Fibroblast of upper back skin (primary cell): ENCODE results near the gene FAM83C.

Experiments used
- DNase-seq: peaks from one replicate; pipeline ENCODE4 v3.0.0-alpha.2; 2013

FAM83C gene

DNA sequence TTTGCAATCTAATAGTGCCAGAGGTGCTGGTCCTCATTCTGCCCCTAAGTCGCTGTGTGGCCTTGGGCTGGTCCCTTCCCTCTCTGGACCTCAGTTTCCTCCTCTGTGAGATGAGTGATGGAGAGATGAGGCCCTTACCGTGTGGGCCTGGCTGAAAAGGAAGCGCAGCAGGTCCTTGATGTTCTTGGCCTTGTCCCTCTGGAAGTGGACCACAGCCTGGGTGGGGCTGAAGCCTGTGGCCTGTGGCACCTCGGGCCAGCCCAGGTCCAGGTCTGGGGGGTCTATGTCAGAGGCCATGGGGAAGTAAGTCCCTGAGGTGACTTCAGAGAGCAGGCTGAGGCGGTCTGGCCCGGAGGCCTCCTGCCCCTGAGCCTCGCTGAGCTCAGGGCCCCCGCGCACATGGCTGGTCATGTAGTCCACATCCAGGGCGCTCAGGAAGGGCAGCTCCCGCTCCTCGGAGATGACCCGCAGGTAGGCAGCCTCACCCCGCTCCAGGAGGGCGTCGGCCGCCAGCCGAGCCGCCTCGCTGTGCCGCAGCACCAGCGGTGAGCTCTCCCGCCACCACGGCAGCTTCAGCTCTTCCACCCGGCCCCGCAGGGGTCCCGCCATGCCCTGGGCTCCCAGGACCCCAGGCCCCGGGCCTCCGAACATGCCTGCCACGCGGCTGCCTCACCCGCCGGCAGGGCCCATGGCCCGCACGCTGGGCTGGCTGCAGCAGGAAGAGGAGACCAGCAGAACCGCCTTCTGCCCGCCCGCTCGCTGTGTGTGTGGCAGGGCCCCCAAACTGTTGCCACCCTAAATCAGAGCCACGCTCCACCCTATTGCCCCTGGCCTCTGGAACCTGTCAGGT, at the start of gene FAM83C:
Gene FAM83C, minus strand, starts transcription at position 772 of the 850 bp plus-strand sequence. Its CDS starts 121 bp downstream, at position 651.
- no peak for DNase-seq

DNA sequence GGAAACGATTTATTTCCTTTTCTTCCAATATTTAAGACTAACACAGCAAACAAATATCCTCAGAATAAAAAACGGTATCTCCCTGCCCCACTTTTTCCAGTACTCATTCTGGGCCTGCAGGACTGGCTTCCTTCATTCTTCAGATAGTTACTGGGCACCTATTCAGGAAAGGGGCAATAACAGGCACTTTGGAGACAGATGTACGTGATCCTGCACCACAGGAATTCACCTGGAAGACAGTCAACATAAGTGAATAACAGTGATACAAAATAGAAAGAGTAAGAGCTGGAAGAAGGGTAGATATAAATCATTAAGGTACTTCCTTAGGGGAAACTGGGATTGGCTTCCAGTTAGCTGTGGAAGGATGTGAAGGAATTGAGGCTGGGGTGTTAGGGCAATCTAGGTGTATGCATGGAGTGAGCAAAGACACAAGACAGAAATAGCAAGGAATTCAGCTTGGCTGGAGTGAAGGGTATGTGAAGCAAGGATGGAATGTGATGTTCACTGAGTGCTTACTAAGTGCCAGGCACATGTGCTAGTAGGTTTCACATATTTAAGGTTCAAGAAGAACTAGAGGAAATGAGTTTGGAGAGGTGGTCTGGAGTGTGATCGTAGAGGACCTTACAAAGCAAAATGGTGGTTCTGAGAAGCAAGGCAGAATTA, 49.3 kb upstream of the FAM83C start:
- peak; percentile 72 for DNase-seq

DNA sequence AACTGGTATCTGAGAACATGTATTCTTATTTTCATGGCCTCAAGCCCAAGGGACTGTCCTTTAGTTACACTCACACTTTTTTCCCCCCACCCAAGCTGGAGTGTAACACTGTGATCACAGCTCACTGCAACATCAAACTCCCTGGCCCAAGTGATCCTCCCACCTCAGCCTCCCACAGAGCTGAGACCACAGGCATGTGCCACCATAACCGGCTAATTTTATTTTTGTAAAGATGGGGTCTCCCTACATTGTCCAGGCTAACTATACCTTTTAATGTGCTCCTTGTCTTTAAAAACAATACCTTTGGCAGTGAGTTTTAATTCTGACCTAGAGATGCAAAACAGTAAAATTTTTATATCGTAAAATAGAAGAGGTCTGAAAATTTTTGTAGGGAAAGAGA, 48.2 kb upstream of the FAM83C start:
- DNase-seq, result no peak

DNA sequence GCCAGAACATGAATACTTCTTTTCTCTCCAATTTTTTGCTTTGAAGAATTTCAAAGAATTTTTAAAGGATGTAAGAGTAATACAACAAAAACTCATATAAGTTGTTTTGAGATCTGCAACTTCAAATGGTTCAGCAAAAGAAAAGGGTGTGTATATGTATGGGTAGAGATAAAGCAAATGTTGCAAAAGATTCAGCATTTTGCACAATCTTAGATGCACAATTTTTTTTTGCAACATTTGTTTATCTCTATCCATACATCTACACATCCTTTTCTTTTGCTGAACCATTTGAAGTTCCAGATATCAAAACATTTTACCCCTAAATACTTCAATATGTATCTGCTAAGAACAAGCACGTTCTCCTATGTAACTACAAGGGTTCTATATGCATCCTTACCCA, 47.4 kb upstream of the FAM83C start:
- no peak for DNase-seq

DNA sequence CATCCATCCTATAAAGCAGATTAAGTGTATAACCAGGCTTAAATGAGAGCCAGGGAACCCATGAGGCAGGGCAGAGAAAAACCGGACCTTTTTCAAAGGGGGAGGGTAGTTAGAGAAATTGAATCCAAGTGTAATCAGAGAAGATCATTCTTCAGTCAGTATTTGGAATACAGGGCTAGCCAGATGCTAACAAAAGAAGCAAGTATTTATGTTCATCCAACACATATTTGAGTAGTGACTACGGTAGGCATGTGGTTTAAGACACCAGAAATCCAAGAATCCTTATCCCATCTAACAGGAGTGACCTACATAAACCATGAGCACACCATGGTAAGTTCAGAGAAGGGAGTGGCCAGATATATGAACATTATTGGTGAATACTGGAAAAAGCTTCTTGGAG, 46.8 kb upstream of the FAM83C start:
- peak; percentile 98 for DNase-seq

DNA sequence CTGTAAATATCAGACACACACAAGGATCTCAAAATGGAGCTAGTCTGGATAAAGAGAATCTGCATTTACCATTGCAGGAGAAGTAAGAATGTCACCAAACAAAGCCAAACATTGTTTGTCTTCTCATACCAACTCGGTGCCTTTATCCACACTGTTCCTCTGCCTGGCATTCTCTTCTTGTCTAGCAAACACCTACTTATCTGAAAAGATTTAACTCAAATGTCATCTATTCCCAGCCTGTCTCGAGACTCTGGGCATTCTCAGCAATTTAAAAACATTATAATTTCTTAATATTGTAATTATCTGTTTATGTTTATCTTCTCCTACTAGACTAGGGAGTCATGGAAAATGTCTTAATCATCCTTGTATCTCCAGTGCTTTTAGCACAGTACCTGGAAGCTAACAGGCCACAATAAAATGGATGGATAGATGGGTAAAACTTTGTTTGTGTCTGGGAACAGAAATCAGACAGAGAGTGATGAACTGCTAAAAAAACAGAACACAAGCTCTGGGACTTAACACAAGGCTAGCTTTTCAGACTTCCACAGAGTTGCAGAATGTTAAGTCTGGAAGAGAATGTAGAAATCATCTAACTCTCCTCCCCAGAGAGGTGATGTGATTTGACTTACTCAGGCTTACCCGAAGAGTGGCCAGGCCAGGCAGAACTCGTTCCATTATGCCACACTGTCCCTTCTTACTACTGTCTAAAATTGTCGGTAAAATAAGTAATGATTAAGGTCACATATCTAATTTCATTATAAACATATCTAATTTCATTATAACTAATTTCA, 42.3 kb upstream of the FAM83C start:
- no peak for DNase-seq

DNA sequence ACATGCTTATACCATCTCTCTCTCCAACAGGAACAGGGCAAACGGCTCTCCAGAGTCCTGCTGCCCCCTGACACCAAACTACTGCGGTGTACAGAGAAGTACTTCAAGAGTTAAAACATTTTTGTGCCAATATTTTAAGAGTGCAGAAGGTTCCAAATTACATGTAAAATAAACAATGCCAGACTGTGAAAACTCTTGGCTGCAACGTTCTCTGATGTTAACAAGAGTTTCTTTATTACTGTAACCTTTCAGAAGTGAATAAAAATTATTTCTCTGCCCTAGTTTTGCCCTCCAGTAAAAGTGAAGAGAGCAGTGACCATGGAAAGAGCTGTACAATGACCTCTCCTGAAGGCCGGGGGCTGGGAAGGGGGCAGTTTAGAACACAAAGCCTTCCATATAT, 41.4 kb upstream of the FAM83C start:
- no peak for DNase-seq

DNA sequence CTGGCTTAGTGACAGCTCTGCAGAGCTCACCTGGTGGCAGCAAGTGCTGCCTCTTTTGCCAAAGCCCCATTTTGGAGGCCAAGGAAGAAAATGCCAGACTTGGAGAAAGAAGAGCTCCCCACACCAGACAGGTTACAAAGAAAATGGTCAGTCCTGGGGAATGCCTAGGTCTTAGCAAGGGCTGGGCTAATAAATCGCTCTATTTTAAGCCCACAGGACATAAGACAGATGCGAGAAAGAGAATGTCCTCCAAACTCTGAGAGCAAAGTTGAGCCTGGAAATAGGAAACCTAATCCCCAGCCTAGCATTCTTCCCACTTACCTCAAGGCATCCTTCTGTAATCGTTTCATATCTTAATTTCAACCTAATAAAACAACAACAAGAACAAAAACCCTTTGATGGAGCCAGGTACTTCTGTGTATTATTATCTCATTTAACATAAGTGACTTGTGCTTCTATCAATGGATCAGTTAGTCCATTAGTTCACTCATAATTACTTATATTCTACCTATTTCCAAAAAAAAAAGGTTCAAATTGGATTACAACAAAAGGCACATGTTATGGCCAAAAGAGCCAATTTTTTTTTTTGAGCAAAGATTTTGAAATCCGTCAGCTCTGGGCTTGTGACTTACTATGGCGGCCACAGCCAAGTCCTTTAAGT, 40.4 kb upstream of the FAM83C start:
- no peak for DNase-seq

DNA sequence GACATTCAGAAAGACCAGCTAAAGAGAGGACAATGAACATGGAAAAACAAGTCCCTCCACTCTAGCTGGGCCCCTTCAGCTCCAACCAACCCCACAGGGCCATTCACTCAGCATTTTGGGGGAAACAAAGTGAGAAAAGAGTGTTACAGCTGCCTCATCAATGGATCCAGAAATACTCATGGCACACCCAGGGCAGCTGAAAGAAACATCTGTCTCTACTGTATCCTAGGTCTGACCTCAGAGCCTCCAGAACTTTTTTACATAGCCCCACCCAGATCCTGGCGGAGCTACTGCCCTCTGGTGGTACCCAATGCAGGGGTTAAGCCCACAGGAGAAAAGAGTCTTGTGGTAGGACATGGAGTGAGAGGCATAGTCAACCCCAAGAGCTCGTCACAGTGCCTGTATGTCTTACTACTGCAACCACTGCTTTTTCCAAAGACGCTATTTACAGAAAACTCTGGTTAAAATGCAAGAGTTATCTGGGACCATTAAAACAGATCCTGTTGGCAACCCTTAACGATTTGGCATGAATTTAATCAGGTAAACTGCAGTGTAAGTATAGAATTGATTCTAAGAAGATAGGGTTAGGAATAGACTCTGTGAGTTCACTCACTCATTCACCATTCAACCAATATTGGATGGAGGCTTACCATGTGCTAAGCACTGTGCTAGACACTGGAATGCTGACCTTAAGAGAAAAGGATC, 37.4 kb upstream of the FAM83C start:
- DNase-seq, result no peak

DNA sequence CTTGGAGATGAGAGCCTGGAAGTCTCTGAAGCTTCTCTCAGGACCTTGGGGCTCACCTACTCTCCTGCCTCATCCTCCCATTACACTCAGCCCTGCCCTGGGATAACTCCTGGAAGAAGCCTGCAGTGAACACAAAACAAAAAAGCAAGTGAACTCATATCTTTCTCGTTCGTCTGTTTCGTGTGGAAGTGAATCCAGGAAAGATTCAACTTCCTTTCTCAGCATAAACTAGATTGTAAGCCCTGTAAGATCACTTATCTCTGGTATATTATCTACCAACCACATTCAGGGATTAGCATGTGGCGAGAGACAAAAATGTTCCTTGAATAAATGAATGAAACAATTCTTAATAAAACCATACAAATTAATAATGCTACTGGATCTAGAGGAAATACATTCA, 36.5 kb upstream of the FAM83C start:
- DNase-seq, result no peak

DNA sequence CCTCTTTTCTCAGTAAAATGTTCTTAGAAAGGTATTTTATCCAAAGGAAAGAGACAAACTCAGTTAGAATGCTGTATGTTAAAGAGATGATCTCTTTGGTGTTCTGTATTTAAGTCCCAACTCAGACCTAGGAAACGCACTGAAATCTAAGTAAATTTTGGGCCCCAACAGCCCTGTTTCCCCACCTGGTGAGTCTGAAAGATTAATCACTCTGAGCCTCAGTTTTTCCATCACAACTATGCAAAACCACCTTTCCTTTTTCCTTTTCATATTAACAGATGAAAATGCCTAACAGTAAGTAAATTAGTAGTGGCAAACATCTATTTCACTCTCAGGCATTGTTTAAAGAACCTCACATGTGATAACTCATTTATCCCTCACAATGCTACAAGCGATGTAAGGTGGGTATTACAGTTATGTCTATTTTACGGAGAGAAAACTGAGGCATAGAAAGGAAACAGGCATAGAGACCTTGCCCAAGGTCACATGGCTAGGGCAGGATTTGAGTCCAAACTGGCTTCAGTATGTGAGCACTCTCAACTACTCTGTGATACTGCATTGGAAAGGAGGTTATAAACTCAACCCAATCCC, 36.0 kb upstream of the FAM83C start:
- DNase-seq, result no peak

DNA sequence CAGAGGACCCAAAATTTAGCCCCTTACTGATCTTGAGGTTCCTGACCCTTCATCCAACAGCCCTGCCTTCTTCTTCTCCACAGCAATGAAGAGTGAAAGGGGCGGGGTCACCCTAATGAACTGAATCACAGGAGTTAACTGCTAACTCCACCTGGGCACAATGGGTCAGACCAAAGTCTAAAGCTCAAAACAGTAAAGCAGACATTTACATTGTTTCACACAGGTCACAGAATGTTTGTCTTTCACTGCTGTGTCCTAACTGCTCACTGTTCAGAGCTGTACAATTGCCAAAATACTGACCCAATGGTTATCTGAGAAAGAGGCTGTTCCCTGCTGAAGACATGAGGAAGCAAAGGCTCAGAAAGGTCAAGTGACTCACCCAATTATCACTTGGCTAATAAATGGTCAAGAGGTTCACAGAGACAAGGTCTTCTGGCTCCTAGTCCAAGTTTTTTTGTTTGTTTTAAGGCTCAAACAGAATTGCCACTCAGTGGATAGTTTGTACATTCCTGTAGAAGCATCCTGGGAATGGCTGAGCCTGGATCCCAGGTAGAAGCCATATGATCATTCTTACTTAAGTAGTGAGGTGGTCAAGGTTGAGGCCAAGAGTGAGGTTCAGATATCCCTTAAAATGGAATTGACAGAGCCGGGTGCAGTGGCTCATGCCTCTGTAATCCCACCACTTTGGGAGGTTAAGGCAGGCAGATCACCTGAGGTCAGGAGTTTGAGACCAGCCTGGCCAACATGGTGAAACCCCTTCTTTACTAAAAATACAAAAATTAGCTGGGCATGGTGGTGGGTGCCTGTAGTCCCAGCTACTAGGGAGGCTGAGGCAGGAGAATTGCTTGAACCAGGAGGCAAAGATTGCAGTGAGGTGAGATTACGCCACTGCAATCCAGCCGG, 35.1 kb upstream of the FAM83C start:
- no peak for DNase-seq

DNA sequence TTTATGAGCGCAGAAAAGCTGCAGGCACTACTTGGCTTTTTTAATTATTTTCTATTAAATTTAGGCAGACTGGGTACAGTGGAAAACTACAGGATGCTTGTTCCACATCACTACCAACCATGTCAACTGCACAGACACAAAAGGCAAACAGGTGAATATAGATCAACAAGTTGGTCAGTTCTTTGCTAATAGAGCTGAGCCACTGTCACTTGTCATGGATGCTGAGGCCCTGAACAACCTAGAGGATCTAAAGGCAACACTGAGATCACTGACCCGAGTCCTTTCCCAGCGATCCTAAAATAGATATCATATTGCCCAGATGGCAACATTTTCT, 34.5 kb upstream of the FAM83C start:
- DNase-seq, result no peak

DNA sequence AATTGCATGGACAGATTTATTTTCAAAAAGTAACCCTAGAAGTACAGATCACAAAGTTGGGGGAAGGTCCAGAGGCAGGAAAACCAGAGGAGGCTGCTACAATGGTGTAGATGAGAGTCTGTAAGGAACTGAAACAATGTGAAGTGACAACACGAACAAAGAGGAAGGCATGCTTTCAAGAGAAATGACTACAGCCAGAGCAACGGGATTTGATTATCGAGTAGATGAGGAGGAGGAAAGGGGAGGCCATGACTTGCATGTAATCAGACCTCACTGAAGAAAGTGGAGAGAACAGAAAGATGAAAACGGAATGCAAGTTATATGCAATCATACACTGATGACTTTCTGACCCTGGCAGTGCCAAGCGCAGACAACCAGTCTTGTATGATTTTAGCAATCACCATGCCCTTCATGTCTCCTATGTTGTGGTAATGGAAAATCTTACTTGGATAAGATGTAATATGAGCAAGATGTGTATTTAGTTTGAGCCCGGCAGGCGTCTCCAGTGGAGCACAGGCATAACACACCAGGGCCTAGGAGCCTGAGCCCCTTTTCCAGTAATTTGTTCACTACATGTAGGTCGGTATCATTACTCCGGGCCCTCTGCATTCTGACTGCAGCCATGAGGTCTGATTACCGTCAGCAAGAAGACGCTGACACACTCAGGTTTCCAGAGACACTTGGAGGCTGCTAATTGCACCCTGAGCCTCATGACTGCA, 34.0 kb upstream of the FAM83C start:
- no peak for DNase-seq

DNA sequence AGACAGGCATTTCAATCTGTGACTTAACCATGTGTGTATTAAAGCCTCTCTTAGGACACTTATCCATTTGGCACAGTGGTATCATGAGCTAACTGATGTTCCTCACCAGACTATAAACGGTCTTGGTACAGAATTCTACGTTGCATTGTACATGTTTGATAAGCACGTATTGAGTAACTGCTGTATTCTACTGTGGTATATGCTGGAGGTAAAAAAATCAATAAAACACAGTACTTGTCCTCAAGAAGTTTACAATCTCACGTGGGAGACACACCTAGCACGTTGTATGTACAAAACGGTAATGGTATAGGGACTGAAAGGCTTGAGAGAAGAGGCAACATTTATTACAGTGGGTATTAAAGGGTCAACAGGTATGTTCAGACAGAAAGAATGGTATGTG, 33.2 kb upstream of the FAM83C start:
- DNase-seq, result no peak

DNA sequence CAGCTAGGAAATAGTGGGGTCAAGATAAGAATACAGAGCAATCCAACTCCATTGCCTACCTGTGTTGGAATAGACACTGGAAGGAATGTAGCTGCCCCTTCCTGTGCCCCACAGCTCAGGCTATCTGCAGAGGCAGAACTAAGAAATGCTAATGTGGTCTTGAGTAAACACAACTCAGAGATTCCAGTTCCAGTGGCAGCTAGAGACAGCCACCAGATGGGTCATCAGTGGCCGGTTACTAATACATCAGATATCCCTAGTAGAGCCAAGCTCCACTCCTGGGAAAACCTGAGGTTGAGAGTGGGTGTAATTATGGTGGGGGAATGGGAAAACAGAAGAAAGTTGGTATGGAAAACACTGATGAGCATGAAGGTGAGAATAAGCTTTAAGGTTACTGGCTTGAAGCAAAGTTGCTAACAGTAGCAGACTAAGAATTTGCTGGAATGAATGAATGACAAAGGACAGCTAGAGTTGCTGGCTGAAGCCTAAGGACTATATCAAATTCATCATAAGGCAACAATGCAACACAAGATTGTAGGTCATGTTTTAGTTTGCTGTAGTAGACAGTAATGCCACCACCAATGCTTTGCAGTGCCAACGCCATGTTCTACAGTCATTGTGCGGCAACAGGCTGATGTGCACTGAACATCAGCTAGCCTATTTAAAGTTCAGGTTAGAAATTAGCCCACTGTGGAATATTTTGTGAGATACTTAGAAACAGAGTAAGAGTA, 28.3 kb upstream of the FAM83C start:
- peak; percentile 89 for DNase-seq

DNA sequence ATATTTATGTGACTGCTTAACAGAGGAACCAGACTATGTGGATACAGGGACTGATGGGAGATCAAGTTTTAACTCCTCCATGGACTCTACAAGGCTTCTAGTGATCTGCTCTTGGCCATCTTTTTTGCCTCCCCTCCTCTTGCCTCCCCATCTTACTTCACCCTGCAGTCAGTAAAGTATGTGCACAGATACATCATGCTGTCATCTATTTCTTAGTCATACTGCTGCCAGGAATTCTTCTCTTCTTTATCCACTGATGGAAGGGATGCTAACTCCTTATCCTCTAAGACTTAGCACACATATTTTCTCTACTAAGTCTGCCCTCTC, 27.6 kb upstream of the FAM83C start:
- DNase-seq, result peak; percentile 88

DNA sequence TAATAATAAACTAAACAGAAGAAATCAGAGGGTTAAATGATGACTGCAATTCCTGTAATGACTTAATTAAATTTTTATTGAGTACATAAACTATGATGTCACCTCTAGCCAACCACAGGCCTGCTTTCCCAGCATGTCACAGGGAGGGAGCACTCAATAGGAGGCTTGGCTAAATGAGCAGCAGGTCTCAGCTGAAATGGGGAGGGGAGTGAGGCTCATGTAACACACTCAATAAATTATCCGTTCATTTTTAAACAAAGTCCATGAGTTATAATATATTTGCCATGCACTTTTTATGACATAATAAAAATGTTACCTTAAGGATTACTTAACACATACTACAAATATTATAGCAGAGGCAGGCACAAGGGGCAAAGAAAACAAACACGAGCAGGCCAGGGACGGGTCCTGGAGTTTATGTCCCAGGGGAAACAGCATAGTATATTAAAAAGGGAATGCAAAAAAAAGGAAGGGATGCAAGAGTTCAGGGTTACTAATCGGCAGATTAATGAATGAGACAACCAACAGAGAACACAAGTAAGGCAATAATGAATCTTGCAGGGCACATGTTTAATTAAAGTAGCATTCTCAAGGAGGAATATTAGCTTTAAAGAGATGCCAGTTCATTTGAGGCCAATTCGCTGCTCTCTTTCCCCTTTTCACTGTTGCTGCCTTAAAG, 27.1 kb upstream of the FAM83C start:
- DNase-seq, result peak; percentile 67

DNA sequence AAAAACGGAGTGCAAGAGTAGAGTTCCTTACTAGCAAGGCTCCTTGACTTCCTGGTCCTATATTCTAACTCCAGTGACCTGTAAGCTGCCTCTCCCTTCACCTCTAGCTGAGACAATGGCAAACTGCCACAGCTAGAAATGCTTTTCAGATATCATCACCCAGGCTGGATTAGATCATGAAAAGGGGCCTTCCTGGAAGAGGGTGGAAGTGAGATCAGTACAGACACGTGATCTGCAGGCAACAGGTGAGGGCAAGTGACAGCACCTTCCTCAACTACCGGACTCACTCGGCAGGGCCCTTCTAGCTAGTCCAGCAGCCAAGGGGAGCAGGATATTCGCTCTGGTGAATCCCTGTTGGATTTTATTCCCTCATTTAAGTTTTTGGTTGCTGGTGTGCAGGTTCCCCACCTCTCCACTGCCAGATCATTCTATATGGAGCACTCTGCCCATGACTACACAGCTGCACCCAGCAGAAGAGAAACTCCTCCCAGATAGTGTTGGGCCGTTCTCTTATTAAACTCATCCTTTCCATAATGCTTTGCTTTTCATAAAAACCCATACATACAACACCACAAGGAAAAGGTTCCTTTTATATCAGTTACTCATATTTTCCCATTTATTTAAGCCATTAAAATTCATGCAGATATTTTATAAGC, 26.4 kb upstream of the FAM83C start:
- DNase-seq, result peak; percentile 86
